Stomach (tissue), 4 donors: ENCODE measurements around the gene CST5.

Experiments
- POLR2A ChIP-seq, 4 donors: fragments of 450-650 bp; IDR thresholded peaks; one replicate each; pipeline ENCODE4 v1.6.1; 2016; ENCODE audit warnings: antibody characterized with exemption in 4 of 4, control low read depth in 2 of 4, mild to moderate bottlenecking in 1 of 4, moderate library complexity in 1 of 4
- TF ChIP-seq, protein P1 (sequence below), 7 experiments: fragments of 450-650 bp in 4 of 7; fragments of 200-600 bp in 3 of 7; sonication (generic) in 3 of 7; IDR thresholded peaks; one replicate each; pipeline ENCODE4 v1.5.1; 2016 to 2019; ENCODE audit warnings: antibody characterized with exemption in 7 of 7, control low read depth in 2 of 7, mild to moderate bottlenecking in 1 of 7

DNA sequence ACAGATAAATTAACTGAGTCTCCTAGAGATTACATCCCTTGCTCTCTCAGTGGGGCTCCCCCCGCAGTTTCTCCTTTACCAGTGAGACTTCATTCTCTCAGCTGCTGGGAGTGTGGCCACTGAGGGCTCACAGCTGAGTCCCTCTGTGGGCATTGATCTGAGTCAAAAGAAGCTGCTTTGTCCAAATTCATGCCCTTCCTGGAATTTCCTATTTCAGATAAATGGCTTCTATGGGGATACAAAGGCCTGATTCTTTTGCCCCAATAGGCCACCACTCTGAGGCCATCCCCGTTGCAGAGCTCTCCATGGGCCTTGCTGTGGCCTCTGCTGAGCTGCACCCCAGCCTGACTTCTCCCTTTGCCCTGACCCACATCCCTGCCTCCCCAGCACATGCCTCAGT lies 10.0 kb downstream of the CST5 start:
- TF ChIP-seq, protein P1, sequence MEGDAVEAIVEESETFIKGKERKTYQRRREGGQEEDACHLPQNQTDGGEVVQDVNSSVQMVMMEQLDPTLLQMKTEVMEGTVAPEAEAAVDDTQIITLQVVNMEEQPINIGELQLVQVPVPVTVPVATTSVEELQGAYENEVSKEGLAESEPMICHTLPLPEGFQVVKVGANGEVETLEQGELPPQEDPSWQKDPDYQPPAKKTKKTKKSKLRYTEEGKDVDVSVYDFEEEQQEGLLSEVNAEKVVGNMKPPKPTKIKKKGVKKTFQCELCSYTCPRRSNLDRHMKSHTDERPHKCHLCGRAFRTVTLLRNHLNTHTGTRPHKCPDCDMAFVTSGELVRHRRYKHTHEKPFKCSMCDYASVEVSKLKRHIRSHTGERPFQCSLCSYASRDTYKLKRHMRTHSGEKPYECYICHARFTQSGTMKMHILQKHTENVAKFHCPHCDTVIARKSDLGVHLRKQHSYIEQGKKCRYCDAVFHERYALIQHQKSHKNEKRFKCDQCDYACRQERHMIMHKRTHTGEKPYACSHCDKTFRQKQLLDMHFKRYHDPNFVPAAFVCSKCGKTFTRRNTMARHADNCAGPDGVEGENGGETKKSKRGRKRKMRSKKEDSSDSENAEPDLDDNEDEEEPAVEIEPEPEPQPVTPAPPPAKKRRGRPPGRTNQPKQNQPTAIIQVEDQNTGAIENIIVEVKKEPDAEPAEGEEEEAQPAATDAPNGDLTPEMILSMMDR (IDR thresholded peaks at IDR 0.05): no peak
- TF ChIP-seq POLR2A (IDR thresholded peaks at IDR 0.05): no peak
